GM23248 (cell line): Measurements from ENCODE around the gene SLTM.

Source experiments
- EZH2 ChIP-seq: fragments of 200-600 bp; sonication (generic); IDR thresholded peaks from 2 replicates; pipeline ENCODE4 v1.6.1; 2018; ENCODE audit warnings: antibody characterized with exemption, mild to moderate bottlenecking; ENCODE audit not compliant: insufficient read depth, poor library complexity, severe bottlenecking
- EZH2phosphoT487 ChIP-seq: fragments of 200-600 bp; sonication (generic); IDR thresholded peaks from 2 replicates; pipeline ENCODE4 v1.6.1; 2018; ENCODE audit warnings: antibody characterized with exemption, moderate library complexity, mild to moderate bottlenecking, low read depth; ENCODE audit not compliant: insufficient read depth

DNA sequence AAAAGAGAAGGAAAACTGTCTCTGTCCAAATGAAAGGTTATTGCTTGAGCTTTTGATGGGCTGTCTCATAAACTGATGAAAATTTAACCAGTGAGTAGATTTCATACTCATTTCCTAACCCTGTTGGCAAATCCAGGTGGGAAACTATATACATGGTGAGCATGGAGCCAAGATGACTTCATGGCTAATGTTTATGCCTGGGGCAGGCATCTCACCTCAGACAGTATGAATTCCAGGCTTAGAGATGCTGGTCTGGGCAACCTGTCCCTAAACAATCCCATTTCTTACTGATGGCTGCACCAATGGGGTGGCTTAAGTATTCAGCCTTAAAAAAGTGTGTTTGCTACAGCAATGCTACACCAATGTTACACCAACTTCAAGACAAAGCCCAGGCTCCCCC is 58.1 kb downstream of the SLTM start:
- TF ChIP-seq EZH2, result no peak
- TF ChIP-seq EZH2phosphoT487, result no peak
